CD8-positive, alpha-beta memory T cell (primary cell): ENCODE data around the gene RBM41. TPM values are rescaled to one million over a fixed set of nuclear protein-coding genes. Genes with fewer than 3 reads are reported as not detected.

ENCODE experiments used
- CTCF ChIA-PET: fragments of 350-600 bp; sonication (Branson Sonifier 250); formaldehyde crosslinking; loops from one replicate; lab custom pipeline; 2021; ENCODE audit warnings: antibody characterized with exemption; lab: Charles Lee
- POLR2A ChIA-PET: fragments of 350-600 bp; sonication (Branson Sonifier 250); formaldehyde crosslinking; loops from one replicate; lab custom pipeline; 2021; ENCODE audit warnings: antibody characterized with exemption; lab: Charles Lee
- DNase-seq, 5 donors: peaks; one replicate each; pipeline versions ENCODE4 v3.0.0 to v3.0.0-alpha.2; 2020 to 2022; ENCODE audit warnings: mixed read lengths in 1 of 5
- H3K27ac ChIP-seq: one replicate; pipeline ENCODE4 v1.7.0; 2013; ENCODE audit warnings: low read depth, mild to moderate bottlenecking, low read length, moderate library complexity
- H3K27me3 ChIP-seq: 2 replicates; pipeline ENCODE4 v1.7.0; 2013; ENCODE audit warnings: low read length, mild to moderate bottlenecking; ENCODE audit not compliant: insufficient read depth, poor library complexity, severe bottlenecking
- H3K36me3 ChIP-seq: 2 replicates; pipeline ENCODE4 v1.7.0; 2013; ENCODE audit warnings: mild to moderate bottlenecking, low read length, moderate library complexity; ENCODE audit not compliant: insufficient read depth
- H3K4me1 ChIP-seq: 2 replicates; pipeline ENCODE4 v1.7.0; 2013; ENCODE audit warnings: mild to moderate bottlenecking, low read length, moderate library complexity; ENCODE audit not compliant: insufficient read depth
- H3K4me3 ChIP-seq: 2 replicates; pipeline ENCODE4 v1.7.0; 2013; ENCODE audit warnings: mild to moderate bottlenecking, low read length
- H3K9me3 ChIP-seq: 2 replicates; pipeline ENCODE4 v1.7.0; 2013; ENCODE audit warnings: mild to moderate bottlenecking, low read length
- H3K27ac Mint-ChIP-seq, 8 donors: one replicate each; pipeline ENCODE4 v1.8.0; 2020 to 2021; ENCODE audit warnings: mixed read lengths in 8 of 8, mild to moderate bottlenecking in 6 of 8, inconsistent platforms in 3 of 8, moderate library complexity in 3 of 8
- H3K27me3 Mint-ChIP-seq, 2 donors: one replicate each; pipeline ENCODE4 v1.8.0; 2020 to 2021; ENCODE audit warnings: mixed read lengths in 2 of 2, mild to moderate bottlenecking in 1 of 2, moderate library complexity in 1 of 2
- H3K36me3 Mint-ChIP-seq, 3 donors: one replicate each; pipeline ENCODE4 v1.8.0; 2020 to 2021; ENCODE audit warnings: mixed read lengths in 3 of 3, inconsistent platforms in 1 of 3, mild to moderate bottlenecking in 1 of 3
- H3K4me1 Mint-ChIP-seq, 3 donors: one replicate each; pipeline ENCODE4 v1.8.0; 2020 to 2021; ENCODE audit warnings: mixed read lengths in 3 of 3, inconsistent platforms in 1 of 3, mild to moderate bottlenecking in 1 of 3
- H3K4me3 Mint-ChIP-seq, 7 donors: one replicate each; pipeline ENCODE4 v1.8.0; 2020 to 2021; ENCODE audit warnings: mixed read lengths in 7 of 7, mild to moderate bottlenecking in 6 of 7, moderate library complexity in 4 of 7, inconsistent platforms in 2 of 7
- H3K9me3 Mint-ChIP-seq, 5 donors: one replicate each; pipeline ENCODE4 v1.8.0; 2020 to 2022; ENCODE audit warnings: mixed read lengths in 5 of 5, mild to moderate bottlenecking in 3 of 5, moderate library complexity in 2 of 5, inconsistent platforms in 1 of 5
- polyA plus RNA-seq: library from polyadenylated mRNA; unstranded; fragments of 300-500 nt; fragmentation: Illumina TruSeq; gene quantifications from one replicate; pipeline ENCODE4 v1.2.3, GENCODE V29; 2021
- total RNA-seq, 2 experiments: library from RNA; stranded (reverse); gene quantifications; one replicate each; pipeline ENCODE4 v1.2.3, GENCODE V29; 2021

Gene RBM41
- total and polyA plus RNA-seq, 3 experiments from 2014 or later = 10.5 to 18.6 (median 11.9) TPM

DNA sequence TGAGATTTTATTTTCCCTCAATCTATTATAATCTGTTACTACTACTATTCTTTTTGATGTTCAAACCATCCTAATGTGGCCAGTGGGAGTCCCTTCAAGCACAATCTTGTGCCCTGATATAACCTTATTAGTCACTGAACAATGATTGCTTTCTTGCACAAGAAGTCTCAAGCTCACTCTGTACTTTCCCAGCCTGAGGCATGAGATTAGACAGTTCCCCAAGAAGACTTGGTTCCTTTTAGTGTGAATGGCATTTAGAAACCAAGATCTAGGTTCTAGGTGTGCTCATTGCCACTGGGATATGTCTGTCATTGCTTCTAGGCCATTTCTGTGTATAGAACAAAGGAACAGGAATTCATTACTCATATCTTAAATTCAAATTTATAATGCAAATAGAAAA is 28.0 kb upstream of the RBM41 start:
- Histone ChIP-seq H3K27ac (no peak overlapping the region), H3K27me3 (no peaks in the 10 kb centered on the region), H3K9me3 (no peaks in the 10 kb centered on the region), H3K36me3 (no peaks in the 10 kb centered on the region), H3K4me3 (no peak overlapping the region), H3K4me1 (no peaks in the 10 kb centered on the region)
- H3K27ac Mint-ChIP-seq = no peak overlapping the region
- H3K4me1 Mint-ChIP-seq = no peaks in the 10 kb centered on the region
- no peaks in the 10 kb centered on the region for H3K36me3 Mint-ChIP-seq
- no peaks in the 10 kb centered on the region for H3K9me3 Mint-ChIP-seq
- ChIA-PET POLR2A (no interaction called here), CTCF (no interaction called here)
- H3K27me3 Mint-ChIP-seq = peaks cover 0 to 10% of the 10 kb centered on the region in 2 donors
- DNase-seq = no peak
- H3K4me3 Mint-ChIP-seq = no peak overlapping the region

DNA sequence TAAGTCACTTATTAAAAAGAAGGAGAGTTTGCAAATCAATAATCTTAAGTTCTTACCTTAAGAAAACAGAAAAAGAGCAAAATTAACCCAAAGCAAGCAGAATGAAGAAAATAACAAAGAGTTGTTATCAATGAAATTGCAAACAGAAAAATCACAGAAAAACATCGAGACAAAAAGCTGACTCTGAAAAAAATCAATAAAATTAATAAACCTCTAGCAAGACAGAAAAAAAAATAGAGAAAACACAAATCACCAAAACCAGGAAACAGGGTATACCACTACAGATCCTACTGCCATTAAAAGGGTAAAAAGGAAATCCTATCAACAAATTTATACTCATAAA is 17.3 kb upstream of the RBM41 start:
- Histone ChIP-seq H3K9me3 (no peaks in the 10 kb centered on the region), H3K27me3 (no peaks in the 10 kb centered on the region), H3K4me1 (no peaks in the 10 kb centered on the region), H3K4me3 (no peak overlapping the region), H3K27ac (no peak overlapping the region), H3K36me3 (no peaks in the 10 kb centered on the region)
- POLR2A ChIA-PET = no interaction called here
- no peak overlapping the region for H3K27ac Mint-ChIP-seq
- peaks cover 0 to 9% (median 3%) of the 10 kb centered on the region in 3 donors for H3K4me1 Mint-ChIP-seq
- CTCF ChIA-PET = no interaction called here
- peaks cover 0 to 7% of the 10 kb centered on the region in 2 donors for H3K27me3 Mint-ChIP-seq
- DNase-seq = no peak
- H3K36me3 Mint-ChIP-seq = peaks cover 0 to 4% (median 0%) of the 10 kb centered on the region in 3 donors
- no peaks in the 10 kb centered on the region for H3K9me3 Mint-ChIP-seq
- no peak overlapping the region for H3K4me3 Mint-ChIP-seq

GRCh38 chrX:107135049-107135964 is 16.7 kb upstream of the RBM41 start:
- Mint-ChIP-seq H3K9me3 (no peaks in the 10 kb centered on the region), H3K4me1 (peaks cover 0 to 9% (median 3%) of the 10 kb centered on the region in 3 donors), H3K27ac (no peak overlapping the region), H3K36me3 (peaks cover 0 to 4% (median 0%) of the 10 kb centered on the region in 3 donors), H3K4me3 (no peak overlapping the region), H3K27me3 (peaks cover 0 to 7% of the 10 kb centered on the region in 2 donors)
- no peaks in the 10 kb centered on the region for H3K36me3 ChIP-seq
- no peaks in the 10 kb centered on the region for H3K9me3 ChIP-seq
- no peak for DNase-seq
- no peak overlapping the region for H3K27ac ChIP-seq
- no peaks in the 10 kb centered on the region for H3K27me3 ChIP-seq
- no peaks in the 10 kb centered on the region for H3K4me1 ChIP-seq
- no peak overlapping the region for H3K4me3 ChIP-seq
- POLR2A ChIA-PET = no interaction called here
- CTCF ChIA-PET = no interaction called here

DNA sequence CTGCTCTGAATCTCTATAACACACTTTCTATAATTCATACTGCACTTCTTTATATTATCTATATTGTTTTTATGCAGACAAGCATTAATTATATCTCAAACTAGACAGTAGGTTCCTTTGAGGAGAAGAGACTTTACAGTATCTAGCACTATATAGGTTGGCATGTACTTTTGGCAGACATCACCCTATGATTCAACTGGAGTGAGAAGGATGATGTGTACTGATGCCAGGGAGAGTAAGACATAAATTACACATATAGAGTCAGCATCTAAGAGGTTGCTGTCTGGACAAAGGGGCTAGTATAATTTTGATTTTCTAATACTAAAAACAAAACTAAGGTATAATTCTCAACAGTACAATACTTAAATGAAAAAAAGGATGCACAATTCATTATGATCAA is 5.1 kb upstream of the RBM41 start:
- H3K27me3 Mint-ChIP-seq = peaks cover 0 to 8% of the 10 kb centered on the region in 2 donors
- H3K4me3 Mint-ChIP-seq = no peak overlapping the region
- no peak overlapping the region for H3K27ac Mint-ChIP-seq
- POLR2A ChIA-PET = no interaction called here
- DNase-seq = no peak
- H3K9me3 Mint-ChIP-seq = no peaks in the 10 kb centered on the region
- H3K4me1 ChIP-seq = no peaks in the 10 kb centered on the region
- H3K4me3 ChIP-seq = no peak overlapping the region
- H3K27ac ChIP-seq = no peak overlapping the region
- H3K27me3 ChIP-seq = no peaks in the 10 kb centered on the region
- CTCF ChIA-PET = no interaction called here
- H3K9me3 ChIP-seq = no peaks in the 10 kb centered on the region
- no peaks in the 10 kb centered on the region for H3K36me3 ChIP-seq
- no peaks in the 10 kb centered on the region for H3K36me3 Mint-ChIP-seq
- H3K4me1 Mint-ChIP-seq = peaks cover 0 to 7% (median 7%) of the 10 kb centered on the region in 3 donors

DNA sequence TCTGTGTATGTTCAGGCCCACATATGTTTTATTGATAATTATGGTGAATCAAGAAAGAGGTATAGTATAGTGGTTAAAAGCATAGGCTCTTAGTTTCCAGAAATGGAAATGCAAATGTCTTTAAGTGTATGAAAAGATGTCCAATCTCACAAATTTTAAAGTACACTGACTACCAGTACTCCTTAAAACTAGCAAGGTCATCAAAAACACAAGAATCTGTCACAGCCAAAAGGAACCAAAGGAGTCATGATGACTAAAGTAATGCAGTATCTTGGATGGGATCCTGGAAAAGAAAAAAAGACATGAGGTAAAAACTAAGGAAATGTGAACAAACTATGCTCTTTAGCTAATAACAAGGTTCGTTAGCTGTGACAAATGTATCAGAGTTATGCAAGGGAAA is 661 bp upstream of the RBM41 start:
- Histone ChIP-seq H3K4me1 (peaks cover 7% of the 10 kb centered on the region), H3K36me3 (peaks cover 16% of the 10 kb centered on the region), H3K9me3 (no peaks in the 10 kb centered on the region), H3K4me3 (peak overlapping the region; percentile 52), H3K27me3 (no peaks in the 10 kb centered on the region), H3K27ac (peak overlapping the region; percentile 54)
- Mint-ChIP-seq H3K9me3 (no peaks in the 10 kb centered on the region), H3K4me1 (peaks cover 15 to 37% (median 23%) of the 10 kb centered on the region in 3 donors), H3K4me3 (peak overlapping the region; percentile 96 to 100 (median 98)), H3K27ac (peak overlapping the region; percentile 86 to 98 (median 97)), H3K36me3 (peaks cover 0 to 28% (median 1%) of the 10 kb centered on the region in 3 donors), H3K27me3 (peaks cover 0 to 7% of the 10 kb centered on the region in 2 donors)
- DNase-seq = no peak
- ChIA-PET POLR2A (interaction anchor here (1.1 to 1.2 kb wide), 2 partner anchors 509 to 707 kb away, joined by 3 to 4 read pairs; partner anchors contain the start of genes MID2 and PRPS1), CTCF (no interaction called here)

- H3K4me3 ChIP-seq = peak overlapping the region; percentile 52
- peaks cover 17 to 49% (median 35%) of the 10 kb centered on the region in 3 donors for H3K4me1 Mint-ChIP-seq
- H3K9me3 ChIP-seq = no peaks in the 10 kb centered on the region
- peaks cover 7% of the 10 kb centered on the region for H3K4me1 ChIP-seq
- ChIA-PET POLR2A (interaction anchor here (1.2 kb wide), 1 partner anchor 510 kb away, joined by 4 read pairs; the partner anchor contains the start of gene PRPS1), CTCF (no interaction called here)
- H3K36me3 ChIP-seq = peaks cover 22% of the 10 kb centered on the region
- no peaks in the 10 kb centered on the region for H3K9me3 Mint-ChIP-seq
- H3K27me3 Mint-ChIP-seq = peaks cover 0 to 5% of the 10 kb centered on the region in 2 donors
- peak overlapping the region in 4 of 8 donors; percentile 20 to 61 (median 53) for H3K27ac Mint-ChIP-seq
- H3K27me3 ChIP-seq = no peaks in the 10 kb centered on the region
- peaks cover 0 to 41% (median 1%) of the 10 kb centered on the region in 3 donors for H3K36me3 Mint-ChIP-seq
- no peak for DNase-seq
- H3K27ac ChIP-seq = peak overlapping the region; percentile 54
- peak overlapping the region; percentile 96 to 100 (median 98) for H3K4me3 Mint-ChIP-seq
These were observed 665 bp downstream of the RBM41 start for GRCh38 chrX:107117993-107118321.

- Histone ChIP-seq H3K4me1 (no peaks in the 10 kb centered on the region), H3K27me3 (no peaks in the 10 kb centered on the region), H3K4me3 (no peak overlapping the region), H3K9me3 (no peaks in the 10 kb centered on the region), H3K27ac (no peak overlapping the region), H3K36me3 (no peaks in the 10 kb centered on the region)
- H3K27ac Mint-ChIP-seq = peak overlapping the region in 1 of 8 donors; percentile 5
- peaks cover 0 to 50% (median 7%) of the 10 kb centered on the region in 3 donors for H3K36me3 Mint-ChIP-seq
- no peak for DNase-seq
- POLR2A ChIA-PET = no interaction called here
- no peaks in the 10 kb centered on the region for H3K9me3 Mint-ChIP-seq
- peaks cover 12 to 44% (median 16%) of the 10 kb centered on the region in 3 donors for H3K4me1 Mint-ChIP-seq
- peaks cover 0 to 2% of the 10 kb centered on the region in 2 donors for H3K27me3 Mint-ChIP-seq
- CTCF ChIA-PET = no interaction called here
- H3K4me3 Mint-ChIP-seq = no peak overlapping the region
These were observed 11.2 kb downstream of the RBM41 start for GRCh38 chrX:107107459-107107858.

DNA sequence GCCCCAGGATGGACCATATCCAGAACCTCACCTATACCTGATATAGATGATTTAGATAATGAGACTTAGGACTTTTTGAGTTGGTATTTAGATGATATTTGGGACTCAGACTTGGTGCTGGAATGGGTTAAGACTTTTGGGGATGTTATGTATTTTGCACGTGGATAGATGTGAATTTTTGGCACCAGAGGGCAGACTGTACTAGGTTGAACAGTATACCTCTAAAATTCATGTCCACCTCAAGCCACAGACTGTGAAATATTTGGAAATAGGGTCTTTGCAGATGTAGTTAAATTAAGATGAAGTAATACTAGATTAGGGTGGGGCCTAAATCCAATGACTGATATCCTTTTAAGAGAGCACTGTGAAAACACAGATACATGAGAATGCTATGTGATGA is 15.6 kb downstream of the RBM41 start:
- Mint-ChIP-seq H3K27me3 (peaks cover 0 to 2% of the 10 kb centered on the region in 2 donors), H3K4me3 (no peak overlapping the region), H3K9me3 (no peaks in the 10 kb centered on the region), H3K27ac (no peak overlapping the region), H3K36me3 (peaks cover 0 to 49% (median 8%) of the 10 kb centered on the region in 3 donors), H3K4me1 (peaks cover 0 to 30% (median 5%) of the 10 kb centered on the region in 3 donors)
- Histone ChIP-seq H3K4me3 (no peak overlapping the region), H3K36me3 (no peaks in the 10 kb centered on the region), H3K27me3 (no peaks in the 10 kb centered on the region), H3K9me3 (no peaks in the 10 kb centered on the region), H3K4me1 (no peaks in the 10 kb centered on the region), H3K27ac (no peak overlapping the region)
- CTCF ChIA-PET = no interaction called here
- POLR2A ChIA-PET = no interaction called here
- no peak for DNase-seq
